Vagina (tissue), 2 donors: ENCODE results near the gene ABLIM2. TPM values are rescaled to one million over a fixed set of nuclear protein-coding genes. Genes with fewer than 3 reads are reported as not detected.

Experiments
- DNase-seq, 2 donors: peaks; one replicate each; pipeline ENCODE4 v3.0.0-alpha.2; 2017; ENCODE audit errors: extremely low spot score in 2 of 2
- H3K27ac ChIP-seq: fragments of 200-600 bp; sonication (generic); one replicate; pipeline ENCODE4 v1.5.1; 2019
- H3K27me3 ChIP-seq: fragments of 200-600 bp; sonication (generic); one replicate; pipeline ENCODE4 v1.5.1; 2019
- H3K36me3 ChIP-seq, 2 donors: fragments of 200-600 bp; sonication (generic); one replicate each; pipeline ENCODE4 v1.5.1; 2017 to 2019
- H3K4me1 ChIP-seq: fragments of 200-600 bp; sonication (generic); one replicate; pipeline ENCODE4 v1.5.1; 2019
- H3K4me3 ChIP-seq, 2 donors: fragments of 200-600 bp; sonication (generic); 1 replicate in 1 of 2; 2 replicates in 1 of 2; pipeline ENCODE4 v1.5.1; 2016 to 2019
- H3K9me3 ChIP-seq: fragments of 200-600 bp; sonication (generic); one replicate; pipeline ENCODE4 v1.5.1; 2019
- POLR2A ChIP-seq, 2 donors: fragments of 450-650 bp; IDR thresholded peaks; one replicate each; pipeline ENCODE4 v1.6.1; 2017; ENCODE audit warnings: antibody characterized with exemption in 2 of 2, mild to moderate bottlenecking in 2 of 2, moderate library complexity in 2 of 2
- POLR2AphosphoS5 ChIP-seq, 2 donors: sonication (generic); formaldehyde crosslinking; IDR thresholded peaks; one replicate each; pipeline ENCODE4 v1.9.0; 2017; ENCODE audit warnings: antibody characterized with exemption in 2 of 2, mild to moderate bottlenecking in 2 of 2, low read depth in 1 of 2; ENCODE audit not compliant: insufficient read depth in 1 of 2
- intact Hi-C: fragments of 100-400 bp; cut with DNase I; formaldehyde crosslinking; loops from one replicate; pipeline ENCODE4 v1.15.1; 2023
- total RNA-seq: library from RNA; depleted of rRNA; stranded (reverse); fragments of >200 nt; gene quantifications from one replicate; pipeline ENCODE4 v1.2.3, GENCODE V29; 2016
- TF ChIP-seq, protein P1 (sequence below), 3 experiments: fragments of 450-650 bp in 2 of 3; fragments of 200-600 bp in 1 of 3; sonication (generic) in 1 of 3; IDR thresholded peaks; one replicate each; pipeline ENCODE4 v1.5.1; 2017 to 2019; ENCODE audit warnings: antibody characterized with exemption in 3 of 3, mild to moderate bottlenecking in 2 of 3, moderate library complexity in 2 of 3

The ABLIM2 gene
- total RNA-seq, 1 donor from 2014 or later, result 15.5 TPM

DNA sequence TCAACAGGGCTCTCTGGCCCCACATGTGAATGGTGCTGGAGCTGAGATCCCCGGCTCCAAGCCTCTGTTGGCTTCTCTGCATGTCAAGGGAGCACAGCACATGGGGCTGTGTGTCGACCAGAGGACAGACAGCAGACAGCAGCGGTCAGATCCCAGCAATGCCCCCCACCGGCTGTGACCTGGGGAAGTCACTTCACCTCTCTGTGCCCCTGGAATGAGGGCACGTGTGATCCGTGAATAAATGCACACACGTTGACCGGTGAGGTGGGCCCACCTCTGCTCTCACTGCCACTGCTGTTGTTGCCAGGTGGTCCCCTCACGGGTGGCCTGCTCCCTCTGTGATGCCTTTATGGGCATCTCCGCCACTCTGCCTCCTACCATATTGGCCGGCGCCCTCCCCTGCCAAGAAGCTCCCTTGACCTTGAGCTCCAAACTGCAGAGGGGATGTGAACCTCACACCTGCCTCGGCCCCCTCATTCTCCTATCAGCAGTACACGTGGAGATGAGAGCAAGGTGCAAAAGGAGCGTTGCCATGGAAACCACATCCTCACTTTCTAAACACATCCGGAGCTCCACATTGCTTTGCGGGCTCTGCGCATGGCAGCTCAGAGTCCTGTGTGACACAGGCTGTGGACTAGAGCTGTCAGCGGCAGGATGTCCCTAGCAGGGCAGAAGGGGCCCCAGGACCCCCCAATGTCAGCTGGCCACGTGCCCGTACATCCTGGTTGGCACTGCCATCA, 75.4 kb downstream of the ABLIM2 start:
- TF ChIP-seq, protein P1, sequence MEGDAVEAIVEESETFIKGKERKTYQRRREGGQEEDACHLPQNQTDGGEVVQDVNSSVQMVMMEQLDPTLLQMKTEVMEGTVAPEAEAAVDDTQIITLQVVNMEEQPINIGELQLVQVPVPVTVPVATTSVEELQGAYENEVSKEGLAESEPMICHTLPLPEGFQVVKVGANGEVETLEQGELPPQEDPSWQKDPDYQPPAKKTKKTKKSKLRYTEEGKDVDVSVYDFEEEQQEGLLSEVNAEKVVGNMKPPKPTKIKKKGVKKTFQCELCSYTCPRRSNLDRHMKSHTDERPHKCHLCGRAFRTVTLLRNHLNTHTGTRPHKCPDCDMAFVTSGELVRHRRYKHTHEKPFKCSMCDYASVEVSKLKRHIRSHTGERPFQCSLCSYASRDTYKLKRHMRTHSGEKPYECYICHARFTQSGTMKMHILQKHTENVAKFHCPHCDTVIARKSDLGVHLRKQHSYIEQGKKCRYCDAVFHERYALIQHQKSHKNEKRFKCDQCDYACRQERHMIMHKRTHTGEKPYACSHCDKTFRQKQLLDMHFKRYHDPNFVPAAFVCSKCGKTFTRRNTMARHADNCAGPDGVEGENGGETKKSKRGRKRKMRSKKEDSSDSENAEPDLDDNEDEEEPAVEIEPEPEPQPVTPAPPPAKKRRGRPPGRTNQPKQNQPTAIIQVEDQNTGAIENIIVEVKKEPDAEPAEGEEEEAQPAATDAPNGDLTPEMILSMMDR (IDR thresholded peaks at IDR 0.05), result no peak
- TF ChIP-seq POLR2AphosphoS5 (IDR thresholded peaks at IDR 0.05; ENCODE audit: insufficient read depth in 1 of 2, low read depth in 1 of 2) (no peak), POLR2A (IDR thresholded peaks at IDR 0.05) (no peak)
- Histone ChIP-seq H3K9me3 (no peaks in the 10 kb centered on the region), H3K27me3 (no peaks in the 10 kb centered on the region), H3K4me3 (no peak overlapping the region), H3K4me1 (no peaks in the 10 kb centered on the region), H3K27ac (no peak overlapping the region), H3K36me3 (no peaks in the 10 kb centered on the region)
- intact Hi-C loops, result no loop called here
- no peak for DNase-seq

DNA sequence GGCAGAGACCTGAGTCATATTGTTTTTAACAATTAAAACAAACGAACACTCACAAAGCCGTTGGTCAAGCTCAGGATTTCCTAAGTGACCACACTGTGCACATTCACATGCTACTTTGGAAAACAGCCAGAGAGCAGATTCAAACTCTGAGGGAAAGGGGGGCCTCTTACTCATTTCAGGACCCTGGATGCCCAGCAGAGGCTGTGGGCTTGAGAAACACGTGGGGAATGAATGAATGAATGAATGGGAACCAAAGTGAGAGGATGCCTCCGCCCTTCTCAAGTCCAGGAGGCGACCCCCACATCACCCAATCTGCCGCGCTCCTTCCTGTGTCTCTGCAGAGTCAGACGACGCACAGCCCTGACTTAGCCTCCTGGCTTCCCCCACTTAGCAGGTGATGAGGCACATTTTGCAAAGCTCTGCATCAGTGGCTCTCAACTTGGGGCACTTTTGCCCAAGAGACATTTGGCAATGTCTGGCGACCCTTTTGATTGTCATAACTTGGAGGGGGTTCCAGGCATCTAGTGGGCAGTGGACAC, 76.0 kb downstream of the ABLIM2 start:
- Histone ChIP-seq H3K9me3 (no peaks in the 10 kb centered on the region), H3K27me3 (no peaks in the 10 kb centered on the region), H3K27ac (no peak overlapping the region), H3K36me3 (no peaks in the 10 kb centered on the region), H3K4me3 (no peak overlapping the region), H3K4me1 (no peaks in the 10 kb centered on the region)
- intact Hi-C loops, result no loop called here
- DNase-seq, result no peak
- TF ChIP-seq POLR2AphosphoS5 (IDR thresholded peaks at IDR 0.05; ENCODE audit: insufficient read depth in 1 of 2, low read depth in 1 of 2), result no peak
- TF ChIP-seq, protein P1 (IDR thresholded peaks at IDR 0.05), result no peak
- no peak for TF ChIP-seq POLR2A (IDR thresholded peaks at IDR 0.05)

DNA sequence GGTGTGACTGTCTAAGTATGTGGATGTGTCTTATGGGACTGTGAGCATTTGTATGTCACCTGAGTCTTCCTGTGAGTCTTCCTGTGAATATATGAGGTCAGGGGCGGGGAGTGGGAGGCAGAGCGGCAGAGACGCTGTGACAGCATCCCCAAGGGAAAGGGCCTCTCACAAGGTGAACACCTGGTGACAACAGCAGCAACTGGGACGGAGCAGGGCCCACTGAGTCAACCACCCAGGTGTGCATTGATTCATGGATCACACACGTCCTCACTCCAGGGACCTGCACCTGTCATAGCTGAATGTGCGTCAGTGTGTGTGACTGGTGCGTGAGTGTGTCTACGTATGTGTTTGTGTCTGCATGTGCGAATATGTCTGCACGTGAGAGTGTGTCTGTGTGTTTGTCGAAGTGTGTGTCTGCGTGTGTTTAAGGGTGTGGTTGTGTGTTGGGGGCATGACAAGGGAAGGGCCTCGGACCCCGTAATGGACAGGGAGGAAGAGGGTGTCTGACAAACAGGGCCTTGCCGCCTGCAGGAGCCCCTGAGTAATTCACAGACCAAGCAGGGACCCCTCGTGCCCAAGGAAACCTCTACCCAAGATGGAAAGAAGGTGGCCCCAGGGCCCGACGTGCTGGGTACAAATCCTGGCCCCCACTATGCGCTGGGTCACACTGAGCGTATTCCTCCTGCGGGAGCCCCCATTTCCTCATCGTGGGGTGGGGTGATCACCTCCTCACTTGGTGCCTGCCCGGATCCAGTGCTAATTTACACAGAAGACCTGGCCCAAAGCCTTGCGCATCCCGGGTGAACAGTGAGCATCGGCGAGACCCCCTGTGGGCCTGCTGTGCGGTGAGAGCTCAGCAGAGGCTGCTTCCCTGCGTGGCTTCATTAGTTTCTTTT, 76.7 kb downstream of the ABLIM2 start:
- TF ChIP-seq POLR2A (IDR thresholded peaks at IDR 0.05), result no peak
- TF ChIP-seq, protein P1 (IDR thresholded peaks at IDR 0.05), result no peak
- H3K27me3 ChIP-seq, result no peaks in the 10 kb centered on the region
- intact Hi-C loops, result no loop called here
- no peaks in the 10 kb centered on the region for H3K4me1 ChIP-seq
- no peak overlapping the region for H3K27ac ChIP-seq
- DNase-seq, result no peak
- H3K4me3 ChIP-seq, result no peak overlapping the region
- no peaks in the 10 kb centered on the region for H3K36me3 ChIP-seq
- H3K9me3 ChIP-seq, result no peaks in the 10 kb centered on the region

DNA sequence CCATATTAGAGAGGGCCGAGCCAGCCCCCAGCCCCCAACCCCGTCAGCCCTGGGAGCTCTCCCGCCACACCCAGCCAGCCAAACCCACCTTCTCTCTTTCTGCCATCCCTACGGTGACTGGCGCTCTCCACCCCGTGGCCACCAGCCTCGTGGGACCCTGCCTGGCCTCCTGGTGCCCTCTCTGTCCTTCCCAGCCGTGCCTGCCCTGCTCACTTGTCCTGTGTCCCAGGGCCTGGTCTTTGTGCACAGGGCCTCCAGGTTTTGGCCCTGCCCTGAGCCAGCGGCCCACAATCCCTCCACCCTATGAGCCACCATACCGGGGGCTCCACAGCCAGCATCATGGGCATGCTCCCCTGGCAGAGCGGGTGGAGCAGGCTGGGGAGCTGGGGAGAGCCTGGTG, 77.4 kb downstream of the ABLIM2 start:
- intact Hi-C loops, result no loop called here
- TF ChIP-seq POLR2AphosphoS5 (IDR thresholded peaks at IDR 0.05; ENCODE audit: insufficient read depth in 1 of 2, low read depth in 1 of 2) (no peak), POLR2A (IDR thresholded peaks at IDR 0.05) (no peak)
- TF ChIP-seq, protein P1 (IDR thresholded peaks at IDR 0.05), result no peak
- Histone ChIP-seq H3K9me3 (no peaks in the 10 kb centered on the region), H3K4me1 (no peaks in the 10 kb centered on the region), H3K27me3 (no peaks in the 10 kb centered on the region), H3K4me3 (no peak overlapping the region), H3K36me3 (no peaks in the 10 kb centered on the region), H3K27ac (no peak overlapping the region)
- no peak for DNase-seq
